HG02970 (cell line): Measurements from ENCODE around the gene GABARAP.

ENCODE experiments used
- ATAC-seq: cut with Tn5 transposase; IDR thresholded peaks from one replicate; pipeline ENCODE4 v1.9.1; 2021; ENCODE audit warnings: mild to moderate bottlenecking, moderate library complexity, moderate number of reproducible peaks; ENCODE audit not compliant: unreplicated experiment, low FRiP score

Gene GABARAP

GRCh38 chr17:7241090-7241733 is 1.0 kb downstream of the GABARAP start:
- no peak for ATAC-seq

- no peak for ATAC-seq
Measured at GRCh38 chr17:7240375-7240774, 1.9 kb downstream of the GABARAP start.

- peak; percentile 61 for ATAC-seq
Measured at GRCh38 chr17:7239091-7240027, 2.9 kb downstream of the GABARAP start, which contains the start of gene PHF23. TSS of gene PHF23 (minus strand) at chr17:7239457. CDS start at chr17:7239279, 178 bp downstream.

GRCh38 chr17:7238420-7239090 is 3.7 kb downstream of the GABARAP start:
- ATAC-seq = no peak

GRCh38 chr17:7237761-7238419 is 4.4 kb downstream of the GABARAP start:
- no peak for ATAC-seq

- no peak for ATAC-seq
Measured at GRCh38 chr17:7237266-7237760, 4.9 kb downstream of the GABARAP start.

GRCh38 chr17:7236808-7237207 is 5.4 kb downstream of the GABARAP start:
- ATAC-seq = no peak

GRCh38 chr17:7235693-7236665 is 6.3 kb downstream of the GABARAP start:
- ATAC-seq = no peak

GRCh38 chr17:7234083-7234951 is 7.9 kb downstream of the GABARAP start, which contains the start of gene DVL2:
TSS of gene DVL2 (minus strand) at chr17:7234517. CDS start at chr17:7234262, 255 bp downstream.
- ATAC-seq = peak; percentile 56

GRCh38 chr17:7233701-7234082 is 8.6 kb downstream of the GABARAP start:
- ATAC-seq = no peak

GRCh38 chr17:7232114-7232513 is 10.1 kb downstream of the GABARAP start:
- ATAC-seq = no peak

GRCh38 chr17:7229504-7229903 is 12.7 kb downstream of the GABARAP start:
- ATAC-seq = no peak

- ATAC-seq = no peak
Measured at GRCh38 chr17:7228920-7229319, 13.3 kb downstream of the GABARAP start.

- ATAC-seq = no peak
Measured at GRCh38 chr17:7226721-7227710, 15.2 kb downstream of the GABARAP start.

- ATAC-seq = no peak
Measured at GRCh38 chr17:7225711-7226331, 16.4 kb downstream of the GABARAP start.

GRCh38 chr17:7224661-7225111 is 17.6 kb downstream of the GABARAP start:
- no peak for ATAC-seq
